ENCODE measurements around the gene ZNF197.

- TF ChIP-seq CTCF (IDR thresholded peaks at IDR 0.05) (no peak), POLR2AphosphoS5 (IDR thresholded peaks at IDR 0.05) (no peak), EP300 (IDR thresholded peaks at IDR 0.05) (no peak), POLR2A (IDR thresholded peaks at IDR 0.05) (no peak)
Observed at GRCh38 chr3:44666346-44666745, 41.5 kb downstream of the ZNF197 start.

All from sigmoid colon (tissue), 4 donors.